ENCODE results near the gene C1orf198.
A peak's percentile ranks its signal among the peaks of the same experiment; 100 is the strongest.

C1orf198 gene, protein sequence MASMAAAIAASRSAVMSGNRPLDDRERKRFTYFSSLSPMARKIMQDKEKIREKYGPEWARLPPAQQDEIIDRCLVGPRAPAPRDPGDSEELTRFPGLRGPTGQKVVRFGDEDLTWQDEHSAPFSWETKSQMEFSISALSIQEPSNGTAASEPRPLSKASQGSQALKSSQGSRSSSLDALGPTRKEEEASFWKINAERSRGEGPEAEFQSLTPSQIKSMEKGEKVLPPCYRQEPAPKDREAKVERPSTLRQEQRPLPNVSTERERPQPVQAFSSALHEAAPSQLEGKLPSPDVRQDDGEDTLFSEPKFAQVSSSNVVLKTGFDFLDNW

DNA sequence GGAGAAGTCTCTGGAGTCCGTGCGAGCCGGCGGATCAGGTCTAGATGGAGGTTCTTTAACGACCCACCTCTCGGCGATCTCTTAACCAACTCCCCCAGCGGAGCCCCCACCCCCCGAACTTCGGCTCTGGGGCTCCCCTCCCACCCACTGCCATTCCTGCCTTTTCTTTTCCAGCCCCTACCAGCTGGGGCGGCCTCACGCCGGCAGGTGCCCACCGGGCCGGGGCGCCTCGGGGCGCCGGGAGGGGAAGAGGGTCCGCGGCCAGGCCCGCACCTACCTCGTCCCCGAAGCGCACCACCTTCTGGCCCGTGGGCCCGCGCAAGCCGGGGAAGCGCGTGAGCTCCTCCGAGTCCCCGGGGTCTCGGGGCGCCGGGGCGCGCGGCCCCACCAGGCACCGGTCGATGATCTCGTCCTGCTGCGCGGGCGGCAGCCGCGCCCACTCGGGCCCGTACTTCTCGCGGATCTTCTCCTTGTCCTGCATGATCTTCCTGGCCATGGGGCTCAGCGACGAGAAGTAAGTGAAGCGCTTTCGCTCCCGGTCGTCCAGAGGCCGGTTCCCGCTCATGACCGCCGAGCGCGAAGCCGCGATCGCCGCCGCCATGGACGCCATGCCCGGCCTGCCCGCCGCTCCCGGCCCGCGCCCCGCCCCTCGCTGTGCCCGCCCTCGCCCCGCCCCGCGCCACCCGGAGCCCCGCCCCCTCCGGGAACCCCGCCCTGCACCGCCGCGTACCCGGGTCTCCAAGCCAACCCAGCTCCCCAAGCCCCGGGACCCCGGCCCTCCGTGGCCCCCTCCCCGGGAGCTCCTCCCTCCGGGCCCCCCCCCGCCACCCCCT is at the start of gene C1orf198:
C1orf198 (minus strand) TSS at position 619 of the 833 bp plus-strand sequence; CDS start at position 610, 9 bp downstream.
- FAIRE-seq = no peak

- peak; percentile 79 for FAIRE-seq
Observed at GRCh38 chr1:230917284-230918135, 49.2 kb upstream of the C1orf198 start.

GRCh38 chr1:230916587-230917283 is 48.4 kb upstream of the C1orf198 start:
- no peak for FAIRE-seq

DNA sequence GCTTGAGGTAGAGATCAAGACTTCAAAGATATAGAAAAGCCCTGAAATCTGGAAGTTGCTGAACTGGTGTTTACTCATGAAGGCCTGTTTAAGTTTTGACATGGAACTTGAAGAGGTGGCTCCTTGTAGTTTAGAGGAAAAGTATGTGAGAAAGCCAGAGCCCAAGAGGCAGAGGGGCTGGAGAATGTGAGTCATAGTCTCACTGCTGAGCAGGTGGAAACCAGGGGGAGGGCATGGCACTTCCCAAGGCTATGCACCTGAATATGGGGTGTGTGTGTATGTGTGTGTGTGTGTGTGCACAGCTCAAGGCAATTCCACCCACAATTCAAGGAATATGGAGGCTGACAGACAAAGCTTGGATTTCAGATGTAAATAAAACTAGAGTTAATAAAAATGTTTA is 46.8 kb upstream of the C1orf198 start:
- FAIRE-seq = no peak

GRCh38 chr1:230913496-230913895 is 45.2 kb upstream of the C1orf198 start:
- no peak for FAIRE-seq

GRCh38 chr1:230910755-230911117 is 42.4 kb upstream of the C1orf198 start:
- FAIRE-seq = no peak

GRCh38 chr1:230909974-230910754 is 41.8 kb upstream of the C1orf198 start:
- no peak for FAIRE-seq

DNA sequence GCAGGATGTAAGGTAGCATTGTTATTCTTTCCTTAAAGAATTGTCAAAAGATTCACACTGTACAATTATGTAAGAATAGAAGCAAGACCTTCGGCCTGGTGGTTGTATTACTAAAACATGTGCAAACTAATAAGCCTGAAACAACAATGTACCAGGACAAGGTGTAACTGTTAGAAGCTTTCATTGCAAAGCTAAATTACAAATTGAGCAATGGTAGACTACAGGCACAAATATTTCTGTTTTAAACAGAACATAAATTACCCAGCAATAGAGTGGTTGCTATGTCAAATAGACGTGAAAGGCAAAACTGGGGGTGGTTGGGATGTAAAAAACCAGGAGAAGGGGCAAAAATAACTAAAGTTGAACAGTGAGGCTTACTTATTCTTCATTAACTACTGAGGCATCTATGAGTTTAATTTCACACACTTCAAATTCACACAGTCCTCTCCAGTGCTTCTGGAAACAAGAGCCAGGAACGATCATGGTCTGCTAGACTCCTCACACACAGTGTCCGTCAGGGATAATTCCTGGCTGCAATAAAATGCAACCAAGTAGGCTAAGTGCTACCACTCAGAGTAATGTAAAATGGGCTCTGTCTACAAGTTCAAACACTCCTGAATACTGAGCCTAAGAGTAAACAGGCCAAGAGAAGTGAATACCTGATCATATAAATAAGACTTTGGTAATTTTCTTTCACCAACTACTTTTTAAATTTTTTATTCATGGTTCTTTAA is 39.3 kb upstream of the C1orf198 start:
- FAIRE-seq = no peak

DNA sequence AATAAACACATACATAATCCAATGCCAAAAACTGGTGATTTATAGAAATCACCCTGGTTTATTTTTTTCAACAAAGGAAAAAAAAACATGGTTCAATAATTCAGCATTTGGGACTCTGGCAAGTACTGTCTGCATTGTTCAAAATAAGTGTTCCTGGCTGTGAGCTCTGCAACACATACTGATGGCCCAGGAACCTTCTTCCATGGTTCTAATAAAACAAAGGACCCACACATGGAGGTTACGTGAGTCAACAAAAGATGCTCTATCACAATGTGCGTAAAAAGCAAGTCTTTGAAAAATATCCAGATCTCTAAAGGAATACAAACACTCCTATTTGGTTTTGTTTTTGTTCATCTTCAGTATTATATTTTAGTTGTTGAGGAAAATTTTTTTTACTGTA is 37.9 kb upstream of the C1orf198 start:
- no peak for FAIRE-seq

DNA sequence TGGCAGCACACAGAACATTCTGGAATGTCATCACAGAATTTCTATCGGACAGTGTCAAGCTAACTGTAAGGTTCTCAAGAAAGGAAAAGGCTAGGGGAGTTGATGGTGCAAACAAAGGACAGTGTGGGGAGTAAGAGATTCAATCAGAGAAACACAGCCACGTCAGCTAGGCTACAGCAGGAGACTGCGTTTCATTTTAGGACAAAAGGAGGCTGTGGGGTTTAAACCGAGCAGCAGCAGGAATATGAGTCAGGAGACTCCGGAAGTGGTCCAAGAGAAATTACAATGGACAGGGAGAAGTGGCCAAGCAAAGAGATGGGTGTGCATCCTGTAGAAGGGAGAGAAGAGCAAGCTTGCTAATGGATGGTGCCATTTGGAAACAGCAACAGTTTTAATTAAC is 37.4 kb upstream of the C1orf198 start:
- no peak for FAIRE-seq

GRCh38 chr1:230902349-230902923 is 34.1 kb upstream of the C1orf198 start:
- no peak for FAIRE-seq

GRCh38 chr1:230901671-230902070 is 33.4 kb upstream of the C1orf198 start:
- FAIRE-seq = no peak

DNA sequence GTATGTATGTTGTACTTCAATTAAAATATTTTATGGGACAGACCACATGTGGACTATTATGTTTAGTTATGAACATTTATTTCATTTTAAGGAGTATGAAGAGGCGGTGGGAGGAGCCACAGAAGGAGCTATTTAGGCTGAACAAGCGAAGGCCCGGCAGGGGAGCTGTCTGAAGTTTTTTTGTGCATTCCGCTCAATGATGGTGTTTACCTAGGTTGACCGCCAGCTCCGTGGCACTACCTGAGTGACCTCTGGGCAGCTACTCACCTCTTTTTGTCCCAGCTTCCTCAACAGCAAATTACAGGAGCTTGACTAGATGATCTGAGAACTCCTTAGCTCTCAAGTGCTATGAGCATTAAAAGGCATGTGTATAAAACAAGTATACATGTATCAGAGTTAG is 32.7 kb upstream of the C1orf198 start:
- FAIRE-seq = no peak

GRCh38 chr1:230899841-230900251 is 31.5 kb upstream of the C1orf198 start:
- FAIRE-seq = no peak

- FAIRE-seq = no peak
Observed at GRCh38 chr1:230898748-230899147, 30.4 kb upstream of the C1orf198 start.

DNA sequence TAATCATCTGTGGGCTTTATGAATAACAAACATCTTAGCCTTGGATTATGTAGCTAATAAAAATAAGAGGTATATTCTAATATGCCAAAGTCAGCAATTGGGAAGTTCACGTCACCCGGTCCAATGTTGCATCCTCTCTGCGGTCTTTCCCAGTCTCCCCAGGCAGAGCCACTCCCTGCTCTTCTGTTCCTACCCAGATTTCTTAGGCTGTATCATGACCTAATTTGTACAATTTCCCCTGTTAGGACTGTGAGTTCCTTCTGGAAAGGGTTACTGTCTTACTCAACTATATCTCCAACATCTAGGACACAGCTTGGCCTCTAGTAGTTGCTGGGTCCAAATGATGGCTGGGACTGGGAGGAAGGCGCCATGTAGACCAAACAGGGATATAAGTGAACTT is 29.8 kb upstream of the C1orf198 start:
- no peak for FAIRE-seq

DNA sequence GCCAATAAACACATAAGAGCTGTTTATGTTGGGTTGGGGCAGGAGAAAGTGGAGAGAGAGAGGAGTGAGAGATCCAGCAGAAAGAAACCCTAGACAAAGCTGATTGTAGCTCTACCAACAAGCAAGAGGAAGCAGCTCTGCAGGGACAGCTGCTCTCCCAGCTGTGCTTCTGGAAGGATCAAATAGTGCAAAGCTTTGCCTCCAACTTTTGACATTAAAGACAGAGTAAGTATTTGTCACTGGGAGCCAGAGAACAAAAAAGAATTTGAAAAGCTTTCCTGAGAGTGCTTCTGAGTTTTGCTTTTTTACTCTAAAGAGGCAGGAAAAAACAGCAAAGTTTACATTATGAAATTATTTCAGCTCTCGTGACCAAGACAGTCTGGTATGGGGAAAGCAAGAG is 28.5 kb upstream of the C1orf198 start:
- no peak for FAIRE-seq

- FAIRE-seq = no peak
Observed at GRCh38 chr1:230895452-230895851, 27.1 kb upstream of the C1orf198 start.

DNA sequence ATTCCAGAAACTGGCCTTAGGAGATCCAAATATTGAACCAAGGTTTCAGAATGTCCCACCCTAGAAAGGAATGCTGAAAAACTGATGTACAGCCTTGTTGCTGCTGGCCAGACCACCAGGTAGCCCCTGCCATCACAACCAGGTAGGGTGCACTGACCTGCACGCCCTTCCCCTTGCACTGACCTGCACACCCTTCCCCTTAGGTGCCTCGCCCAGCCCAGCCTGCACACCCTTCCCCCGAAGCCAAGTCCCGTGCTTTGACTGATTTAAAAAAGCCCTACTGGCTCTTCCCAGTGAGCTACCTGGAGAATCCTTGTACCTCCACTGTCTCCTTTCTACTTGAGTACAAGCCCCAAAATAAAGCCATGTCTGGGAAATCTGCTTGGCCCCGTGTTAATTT is 26.3 kb upstream of the C1orf198 start:
- FAIRE-seq = no peak

GRCh38 chr1:230894032-230894431 is 25.7 kb upstream of the C1orf198 start:
- FAIRE-seq = no peak

DNA sequence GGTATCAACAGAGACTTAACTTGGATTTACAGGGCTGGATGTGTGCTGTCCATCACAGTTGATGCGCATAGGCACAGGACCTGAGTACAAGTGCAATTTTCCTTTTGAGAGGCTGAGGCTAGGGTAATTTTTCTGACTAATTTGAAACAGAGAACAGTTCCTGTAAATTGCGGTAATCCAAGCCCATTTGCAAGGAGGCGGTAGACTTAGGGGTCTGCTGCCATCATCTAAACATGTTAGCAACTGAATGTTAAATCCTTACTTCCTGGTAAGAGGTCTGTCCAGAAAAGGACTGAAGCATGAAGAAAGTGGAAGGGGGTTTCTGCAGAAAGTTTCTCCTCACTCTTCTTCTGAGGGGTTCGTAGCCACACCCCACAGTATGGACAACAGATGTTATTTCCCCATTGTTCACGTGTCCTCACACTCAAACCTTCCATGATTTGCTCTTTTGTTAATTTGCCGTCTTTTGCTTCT is 23.7 kb upstream of the C1orf198 start:
- FAIRE-seq = no peak

All from G401.6 (cell line).